ENCODE data around the gene IDH3B. TPM values are rescaled to one million over a fixed set of nuclear protein-coding genes. Genes with fewer than 3 reads are reported as not detected.
A peak's percentile ranks its signal among the peaks of the same experiment; 100 is the strongest.

Gene IDH3B
- total RNA-seq, 1 donor from 2014 or later = 51.6 TPM

- DNase-seq = no peak
Observed at GRCh38 chr20:2656471-2657117, 7.4 kb downstream of the IDH3B start.

- DNase-seq = no peak
Observed at GRCh38 chr20:2655331-2656116, 8.5 kb downstream of the IDH3B start.

- DNase-seq = no peak
Observed at GRCh38 chr20:2654831-2655230, 9.2 kb downstream of the IDH3B start.

- no peak for DNase-seq
Observed at GRCh38 chr20:2654384-2654822, 9.6 kb downstream of the IDH3B start.

- DNase-seq = no peak
Observed at GRCh38 chr20:2653556-2654383, 10.2 kb downstream of the IDH3B start.

DNA sequence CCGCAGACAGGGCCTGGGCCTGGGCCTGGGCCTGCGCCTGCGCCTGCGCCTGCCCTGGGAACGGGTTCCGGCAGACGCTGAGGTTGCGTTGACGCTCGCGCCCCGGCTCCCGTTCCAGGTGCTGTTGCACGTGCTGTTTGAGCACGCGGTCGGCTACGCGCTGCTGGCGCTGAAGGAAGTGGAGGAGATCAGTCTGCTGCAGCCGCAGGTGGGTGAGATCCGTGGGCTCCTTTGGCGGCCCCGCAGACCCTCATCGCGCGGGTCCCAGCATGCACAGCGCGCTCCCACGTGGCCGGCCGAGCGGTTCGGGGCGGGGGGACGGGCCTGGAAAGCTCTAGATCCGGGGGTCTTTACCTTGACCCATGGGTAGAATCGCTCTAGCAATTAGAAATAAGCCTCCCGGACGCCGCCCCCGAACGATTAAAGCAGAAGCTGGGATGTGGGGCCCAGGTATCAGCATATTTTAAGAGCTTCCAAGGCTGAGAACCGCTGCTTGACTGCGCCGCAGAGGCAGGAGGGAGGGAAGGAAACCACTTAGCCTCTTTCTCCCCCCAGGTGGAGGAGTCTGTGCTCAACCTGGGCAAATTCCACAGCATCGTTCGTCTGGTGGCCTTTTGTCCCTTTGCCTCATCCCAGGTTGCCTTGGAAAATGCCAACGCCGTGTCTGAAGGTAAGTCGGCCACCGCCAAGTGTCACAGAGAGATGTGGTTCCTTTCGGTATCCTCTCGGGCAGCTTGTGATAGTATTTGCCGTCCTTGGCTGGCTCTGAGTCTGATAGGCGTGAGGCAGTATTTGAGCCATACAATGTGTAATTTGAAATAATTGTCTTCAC lies 11.1 kb downstream of the IDH3B start:
- no peak for DNase-seq

DNA sequence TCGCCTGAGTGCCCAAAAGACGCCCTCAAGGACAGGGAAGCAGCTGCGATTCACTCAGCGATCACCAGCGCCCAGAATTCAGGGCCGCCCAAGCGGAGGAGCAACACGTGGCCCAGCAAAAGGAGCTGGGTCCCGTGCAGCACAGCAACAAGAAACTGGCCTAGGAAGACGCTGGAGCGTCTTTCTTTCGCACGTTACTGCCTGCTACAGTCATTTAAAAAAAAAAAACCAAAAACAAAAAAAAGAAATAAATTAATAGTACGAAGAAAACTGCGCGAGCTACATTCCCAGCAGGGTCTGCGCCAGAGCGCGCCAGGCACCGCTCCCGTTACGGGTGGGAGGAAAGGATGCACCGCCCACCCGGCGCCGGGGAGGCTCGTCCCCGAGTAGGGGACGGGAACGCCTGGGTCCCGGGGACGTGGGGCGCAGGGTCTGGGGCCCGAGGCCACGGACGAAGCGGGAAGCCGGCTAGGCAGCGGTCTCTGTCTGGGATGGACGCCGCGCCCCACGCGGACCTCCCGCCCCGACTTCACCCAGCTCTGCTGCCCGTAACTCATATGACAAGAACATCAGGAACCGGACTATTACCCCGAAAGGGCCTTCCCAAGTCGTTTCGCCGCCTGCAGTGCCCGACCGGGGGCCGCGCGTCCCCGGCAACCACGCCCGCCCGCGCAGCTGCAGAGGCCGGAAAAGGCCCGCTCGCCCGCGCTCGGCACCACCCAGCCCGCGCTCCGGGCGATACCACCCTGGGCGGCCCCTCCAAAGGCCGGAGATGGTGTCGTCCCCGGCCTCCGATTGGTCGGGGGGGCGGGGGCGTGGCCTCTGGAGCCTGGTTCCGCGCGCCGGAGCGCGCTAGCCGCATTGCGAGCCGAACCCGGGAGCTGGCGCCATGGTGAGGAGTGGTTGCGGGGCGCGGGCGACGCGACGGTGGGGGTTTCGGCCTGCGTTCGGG lies 12.0 kb downstream of the IDH3B start, which contains the start of gene NOP56:
Gene NOP56 (plus strand): TSS at position 861 of the 952 bp plus-strand sequence. CDS start 29 bp downstream, at position 890.
- DNase-seq = peak; percentile 92

DNA sequence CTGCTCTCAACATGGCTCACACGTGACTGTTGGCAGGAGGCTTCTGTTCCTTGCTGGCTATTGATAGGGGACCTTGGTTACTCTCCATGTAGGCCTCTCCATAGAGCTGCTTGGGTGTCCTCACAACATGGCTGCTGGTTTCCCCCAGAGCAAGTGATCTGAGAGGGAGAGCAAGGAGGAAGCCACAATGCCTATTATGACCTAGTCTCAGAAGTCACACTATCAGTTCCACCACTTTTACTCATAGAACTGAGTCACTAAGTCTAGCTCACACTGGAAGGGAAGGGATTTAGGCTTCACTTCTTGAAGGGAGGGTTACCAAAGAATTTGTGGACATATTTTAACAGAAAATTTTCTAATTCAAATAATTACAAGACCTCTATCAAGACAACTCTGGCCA lies 20.3 kb downstream of the IDH3B start:
- DNase-seq = no peak

GRCh38 chr20:2640899-2641298 lies 23.1 kb downstream of the IDH3B start:
- no peak for DNase-seq

- DNase-seq = no peak
Observed at GRCh38 chr20:2640260-2640659, 23.8 kb downstream of the IDH3B start.

- DNase-seq = no peak
Observed at GRCh38 chr20:2637246-2637645, 26.8 kb downstream of the IDH3B start.

- DNase-seq = no peak
Observed at GRCh38 chr20:2633381-2633780, 30.6 kb downstream of the IDH3B start.

GRCh38 chr20:2631228-2631627 lies 32.8 kb downstream of the IDH3B start:
- no peak for DNase-seq

DNA sequence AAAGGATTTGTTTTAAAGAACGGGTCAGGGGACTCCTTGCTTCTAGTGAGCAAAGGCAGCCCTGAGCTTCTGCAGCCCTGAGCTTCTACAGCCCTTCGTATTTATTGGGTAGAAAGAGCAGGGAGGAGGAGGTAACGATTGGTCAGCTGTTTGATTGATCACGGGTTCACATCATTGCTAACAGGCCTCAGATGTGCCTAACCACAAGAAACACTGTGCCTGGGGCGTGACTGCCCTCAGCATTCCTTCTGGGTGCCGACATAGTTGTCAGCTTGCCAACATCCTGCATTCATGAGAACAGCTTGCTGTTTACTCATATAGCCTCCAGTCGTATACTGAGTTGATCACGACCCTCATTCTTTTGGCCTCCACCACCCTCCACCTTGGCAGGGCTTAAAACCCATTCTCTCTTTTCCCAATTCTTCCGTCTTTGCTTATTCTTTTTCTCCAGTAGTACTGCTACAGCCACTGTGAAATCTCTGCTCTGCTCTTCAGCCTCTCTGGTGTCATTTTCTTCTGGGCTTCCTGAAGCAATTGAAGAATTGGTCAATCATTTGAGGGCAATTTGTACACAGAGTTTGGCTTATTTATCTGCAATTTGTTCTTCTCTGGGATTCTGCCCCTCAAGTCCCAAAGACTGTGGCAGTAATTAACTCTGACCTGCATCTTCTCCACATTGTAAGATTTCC lies 37.0 kb downstream of the IDH3B start:
- no peak for DNase-seq

GRCh38 chr20:2625062-2625461 lies 39.0 kb downstream of the IDH3B start:
- DNase-seq = no peak

GRCh38 chr20:2624190-2624589 lies 39.8 kb downstream of the IDH3B start:
- DNase-seq = no peak

GRCh38 chr20:2619961-2620595 lies 43.9 kb downstream of the IDH3B start:
- no peak for DNase-seq

GRCh38 chr20:2619337-2619736 lies 44.7 kb downstream of the IDH3B start:
- DNase-seq = no peak

DNA sequence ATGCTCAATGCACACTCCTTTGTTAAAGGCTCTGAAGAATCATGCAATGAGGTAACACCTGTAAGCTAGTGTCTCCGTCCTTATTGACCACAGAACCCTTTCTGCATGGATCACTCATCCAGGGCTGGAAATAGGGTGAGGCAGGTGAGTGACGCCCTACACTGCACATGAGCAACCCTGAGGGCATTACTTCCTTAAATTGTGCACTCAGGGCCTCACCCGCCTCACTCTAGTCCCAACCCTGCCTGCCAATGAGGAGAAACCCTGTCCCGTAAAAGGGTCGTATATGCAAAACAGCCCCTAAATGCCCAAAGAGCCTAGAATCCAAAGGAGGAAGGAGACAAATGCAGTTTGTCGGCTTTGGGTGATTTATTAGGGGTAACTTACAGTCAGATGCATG lies 45.2 kb downstream of the IDH3B start:
- DNase-seq = no peak

All from occipital lobe (tissue), 2 donors.